PFSK-1 (cell line): ENCODE data around the gene SKOR2. TPM values are rescaled to one million over a fixed set of nuclear protein-coding genes. Genes with fewer than 3 reads are reported as not detected.

Experiments used
- FOXP2 ChIP-seq: optimal IDR thresholded peaks from 2 replicates; pipeline ENCODE3; 2011; ENCODE audit warnings: borderline replicate concordance, control low read depth, inconsistent platforms; ENCODE audit not compliant: insufficient read depth; ENCODE audit errors: extremely low read length, extremely low read depth
- POLR2AphosphoS5 ChIP-seq: IDR thresholded peaks from 2 replicates; pipeline ENCODE4 v1.6.1; 2012; ENCODE audit warnings: low read depth, mild to moderate bottlenecking, control low read depth, low read length, moderate library complexity
- SIN3A ChIP-seq: IDR thresholded peaks from 2 replicates; pipeline ENCODE4 v1.6.1; 2012; ENCODE audit warnings: mild to moderate bottlenecking, low read length, moderate library complexity, borderline replicate concordance; ENCODE audit not compliant: insufficient read depth
- TAF1 ChIP-seq: IDR thresholded peaks from 2 replicates; pipeline ENCODE4 v1.6.1; 2012; ENCODE audit warnings: low read length, control low read depth, borderline replicate concordance; ENCODE audit not compliant: insufficient read depth
- polyA plus RNA-seq: library from polyadenylated mRNA; unstranded; fragments of >200 nt; gene quantifications from one replicate; pipeline ENCODE4 v1.2.1, GENCODE V29; 2012; ENCODE audit warnings: low read depth, missing spikeins; ENCODE audit not compliant: insufficient read length
- TF ChIP-seq, protein P1 (sequence below), 2 experiments: IDR thresholded peaks; 2 replicates each; pipeline versions ENCODE4 v1.6.1 to v1.8.0; 2011 to 2012; ENCODE audit warnings: low read depth in 2 of 2, low read length in 2 of 2, control low read depth in 1 of 2, inconsistent platforms in 1 of 2, mild to moderate bottlenecking in 1 of 2, moderate library complexity in 1 of 2; ENCODE audit not compliant: insufficient read depth in 1 of 2

The SKOR2 gene, protein sequence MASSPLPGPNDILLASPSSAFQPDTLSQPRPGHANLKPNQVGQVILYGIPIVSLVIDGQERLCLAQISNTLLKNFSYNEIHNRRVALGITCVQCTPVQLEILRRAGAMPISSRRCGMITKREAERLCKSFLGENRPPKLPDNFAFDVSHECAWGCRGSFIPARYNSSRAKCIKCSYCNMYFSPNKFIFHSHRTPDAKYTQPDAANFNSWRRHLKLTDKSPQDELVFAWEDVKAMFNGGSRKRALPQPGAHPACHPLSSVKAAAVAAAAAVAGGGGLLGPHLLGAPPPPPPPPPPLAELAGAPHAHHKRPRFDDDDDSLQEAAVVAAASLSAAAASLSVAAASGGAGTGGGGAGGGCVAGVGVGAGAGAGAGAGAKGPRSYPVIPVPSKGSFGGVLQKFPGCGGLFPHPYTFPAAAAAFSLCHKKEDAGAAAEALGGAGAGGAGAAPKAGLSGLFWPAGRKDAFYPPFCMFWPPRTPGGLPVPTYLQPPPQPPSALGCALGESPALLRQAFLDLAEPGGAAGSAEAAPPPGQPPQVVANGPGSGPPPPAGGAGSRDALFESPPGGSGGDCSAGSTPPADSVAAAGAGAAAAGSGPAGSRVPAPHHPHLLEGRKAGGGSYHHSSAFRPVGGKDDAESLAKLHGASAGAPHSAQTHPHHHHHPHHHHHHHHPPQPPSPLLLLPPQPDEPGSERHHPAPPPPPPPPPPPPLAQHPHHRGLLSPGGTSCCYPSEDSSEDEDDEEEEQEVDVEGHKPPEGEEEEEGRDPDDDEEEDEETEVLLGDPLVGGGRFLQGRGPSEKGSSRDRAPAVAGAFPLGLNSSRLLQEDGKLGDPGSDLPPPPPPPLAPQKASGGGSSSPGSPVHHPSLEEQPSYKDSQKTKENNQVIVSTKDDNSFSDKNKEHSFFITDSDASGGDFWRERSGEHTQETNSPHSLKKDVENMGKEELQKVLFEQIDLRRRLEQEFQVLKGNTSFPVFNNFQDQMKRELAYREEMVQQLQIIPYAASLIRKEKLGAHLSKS
- 0.09 TPM for polyA plus RNA-seq

DNA sequence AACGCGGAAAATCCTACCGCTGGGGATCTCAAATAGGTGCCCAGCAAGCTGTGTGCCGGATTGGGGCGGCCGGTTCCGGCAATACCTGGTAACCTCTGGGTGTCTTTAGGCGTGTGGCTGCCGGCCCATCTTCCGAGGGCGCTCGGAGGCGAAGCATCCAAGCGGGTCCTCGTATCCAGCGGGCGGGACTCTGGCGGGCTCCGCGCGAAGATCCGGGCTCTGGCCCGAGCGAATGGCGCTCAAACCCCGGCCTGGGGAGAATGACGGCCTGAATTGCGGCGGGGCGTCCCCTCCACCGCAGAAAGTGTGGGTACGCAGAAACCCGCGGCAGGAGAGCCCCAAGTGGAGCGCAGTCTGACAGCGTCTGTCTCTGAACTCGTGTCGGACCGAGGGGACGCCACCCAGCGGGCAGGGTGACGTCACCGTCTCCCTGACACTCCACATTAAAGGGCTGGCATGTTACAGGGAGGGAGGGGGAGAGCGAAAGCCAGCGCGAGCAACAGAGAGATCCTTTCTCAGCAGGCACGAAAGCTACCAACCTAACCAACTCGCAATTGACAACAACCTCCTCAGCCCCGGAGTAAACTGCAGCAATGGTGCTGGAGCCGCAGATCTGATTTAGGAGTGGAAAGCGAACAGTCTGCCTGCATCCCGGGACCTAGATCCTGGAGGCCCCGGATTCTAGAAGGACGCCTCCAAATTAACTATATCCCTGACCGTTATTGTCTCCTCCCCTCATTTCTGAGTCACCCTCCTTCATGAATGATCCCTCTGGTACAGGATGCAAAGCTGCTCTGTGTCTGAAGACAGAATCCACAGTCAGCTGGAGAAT, at the start of gene SKOR2:
Gene SKOR2 (minus strand): TSS at position 372 of the 832 bp plus-strand sequence. CDS start 2,477 bp downstream, outside the sequence.
- no peak for TF ChIP-seq POLR2AphosphoS5
- TF ChIP-seq, protein P1, sequence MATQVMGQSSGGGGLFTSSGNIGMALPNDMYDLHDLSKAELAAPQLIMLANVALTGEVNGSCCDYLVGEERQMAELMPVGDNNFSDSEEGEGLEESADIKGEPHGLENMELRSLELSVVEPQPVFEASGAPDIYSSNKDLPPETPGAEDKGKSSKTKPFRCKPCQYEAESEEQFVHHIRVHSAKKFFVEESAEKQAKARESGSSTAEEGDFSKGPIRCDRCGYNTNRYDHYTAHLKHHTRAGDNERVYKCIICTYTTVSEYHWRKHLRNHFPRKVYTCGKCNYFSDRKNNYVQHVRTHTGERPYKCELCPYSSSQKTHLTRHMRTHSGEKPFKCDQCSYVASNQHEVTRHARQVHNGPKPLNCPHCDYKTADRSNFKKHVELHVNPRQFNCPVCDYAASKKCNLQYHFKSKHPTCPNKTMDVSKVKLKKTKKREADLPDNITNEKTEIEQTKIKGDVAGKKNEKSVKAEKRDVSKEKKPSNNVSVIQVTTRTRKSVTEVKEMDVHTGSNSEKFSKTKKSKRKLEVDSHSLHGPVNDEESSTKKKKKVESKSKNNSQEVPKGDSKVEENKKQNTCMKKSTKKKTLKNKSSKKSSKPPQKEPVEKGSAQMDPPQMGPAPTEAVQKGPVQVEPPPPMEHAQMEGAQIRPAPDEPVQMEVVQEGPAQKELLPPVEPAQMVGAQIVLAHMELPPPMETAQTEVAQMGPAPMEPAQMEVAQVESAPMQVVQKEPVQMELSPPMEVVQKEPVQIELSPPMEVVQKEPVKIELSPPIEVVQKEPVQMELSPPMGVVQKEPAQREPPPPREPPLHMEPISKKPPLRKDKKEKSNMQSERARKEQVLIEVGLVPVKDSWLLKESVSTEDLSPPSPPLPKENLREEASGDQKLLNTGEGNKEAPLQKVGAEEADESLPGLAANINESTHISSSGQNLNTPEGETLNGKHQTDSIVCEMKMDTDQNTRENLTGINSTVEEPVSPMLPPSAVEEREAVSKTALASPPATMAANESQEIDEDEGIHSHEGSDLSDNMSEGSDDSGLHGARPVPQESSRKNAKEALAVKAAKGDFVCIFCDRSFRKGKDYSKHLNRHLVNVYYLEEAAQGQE (IDR thresholded peaks at IDR 0.05; ENCODE audit: insufficient read depth in 1 of 2, low read depth in 2 of 2, low read length in 2 of 2), result no peak
- no peak for TF ChIP-seq FOXP2
- no peak for TF ChIP-seq TAF1
- TF ChIP-seq SIN3A, result no peak

DNA sequence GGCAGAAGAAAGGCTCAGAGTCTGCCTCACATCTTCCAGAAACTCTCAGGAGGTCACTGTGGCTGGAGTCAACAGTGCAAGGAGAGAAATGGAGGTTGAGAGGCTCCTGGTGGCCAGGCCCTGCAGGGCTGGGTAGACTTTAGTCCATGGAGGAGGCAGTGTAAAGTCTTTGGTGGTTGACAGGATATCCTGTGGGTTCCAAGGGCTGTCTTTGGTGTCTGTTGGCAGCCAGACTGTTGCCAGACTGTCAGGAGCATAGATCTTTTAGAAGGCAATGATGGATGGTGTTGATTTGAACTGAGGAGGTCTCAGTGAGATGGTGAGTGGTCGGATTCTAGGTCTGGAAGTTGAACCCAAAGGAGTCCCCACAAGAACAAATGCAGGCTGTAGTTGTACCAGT, 45.0 kb upstream of the SKOR2 start:
- TF ChIP-seq FOXP2 (no peak), POLR2AphosphoS5 (no peak), SIN3A (no peak), TAF1 (no peak)
- TF ChIP-seq, protein P1 (IDR thresholded peaks at IDR 0.05; ENCODE audit: insufficient read depth in 1 of 2, low read depth in 2 of 2, low read length in 2 of 2), result no peak

DNA sequence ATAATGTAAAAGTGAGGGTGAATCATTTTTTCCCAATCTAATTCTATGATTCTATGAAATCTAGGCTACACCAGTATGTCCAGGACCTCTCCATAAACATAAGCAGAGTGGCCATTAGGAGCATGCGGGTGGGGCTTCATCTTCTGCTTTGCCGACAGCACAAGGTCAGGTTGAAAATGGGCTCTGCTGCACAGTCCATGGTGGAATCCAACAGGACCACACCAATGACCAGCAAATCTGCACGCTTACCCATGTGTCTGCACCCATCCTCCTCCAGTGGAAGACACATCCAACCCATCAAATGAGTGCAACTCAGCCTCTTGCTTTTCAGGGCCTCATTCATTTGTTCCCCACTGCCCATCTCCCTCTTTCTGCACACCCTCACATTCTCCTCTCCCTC, 43.3 kb upstream of the SKOR2 start:
- TF ChIP-seq FOXP2, result no peak

DNA sequence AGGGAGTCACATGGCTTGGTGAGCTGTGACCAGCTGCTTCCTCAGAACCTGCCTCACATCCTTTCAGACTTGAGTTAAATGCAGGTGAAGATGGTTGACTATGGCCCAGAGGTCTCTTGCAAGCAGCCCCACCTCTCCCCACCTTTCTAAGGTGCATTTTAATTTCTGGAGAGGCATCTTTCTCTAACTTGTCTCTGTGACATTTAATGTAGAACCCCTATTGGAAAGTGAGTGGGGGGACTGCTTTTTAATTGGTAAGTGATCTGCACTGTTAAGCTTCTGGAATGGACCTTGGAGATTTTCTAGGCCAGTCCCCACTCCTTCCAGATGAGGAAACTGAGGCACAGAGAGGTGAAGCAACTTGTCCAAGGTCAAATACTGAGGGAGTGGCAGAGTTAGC, 37.3 kb upstream of the SKOR2 start:
- TF ChIP-seq POLR2AphosphoS5 (no peak), SIN3A (no peak), TAF1 (no peak), FOXP2 (no peak)
- TF ChIP-seq, protein P1 (IDR thresholded peaks at IDR 0.05; ENCODE audit: insufficient read depth in 1 of 2, low read depth in 2 of 2, low read length in 2 of 2), result no peak
